Sigmoid colon (tissue), 7 donors: Measurements from ENCODE around the gene STYXL2. TPM values are rescaled to one million over a fixed set of nuclear protein-coding genes. Genes with fewer than 3 reads are reported as not detected.

Source experiments
- DNase-seq: peaks from one replicate; pipeline ENCODE4 v3.0.0-alpha.2; 2019
- H3K27ac ChIP-seq, 4 donors: fragments of 200-600 bp; sonication (generic); one replicate each; pipeline ENCODE4 v1.5.1; 2016 to 2019; ENCODE audit warnings: mild to moderate bottlenecking in 1 of 4
- H3K27me3 ChIP-seq, 3 donors: fragments of 200-600 bp; sonication (generic); one replicate each; pipeline ENCODE4 v1.5.1; 2019; ENCODE audit warnings: mild to moderate bottlenecking in 1 of 3
- H3K36me3 ChIP-seq, 4 donors: fragments of 200-600 bp; sonication (generic); one replicate each; pipeline ENCODE4 v1.5.1; 2016 to 2019
- H3K4me1 ChIP-seq, 4 donors: fragments of 200-600 bp; sonication (generic); one replicate each; pipeline ENCODE4 v1.5.1; 2017 to 2019
- H3K4me3 ChIP-seq, 4 donors: fragments of 200-600 bp; sonication (generic); one replicate each; pipeline ENCODE4 v1.5.1; 2017 to 2019; ENCODE audit warnings: mild to moderate bottlenecking in 2 of 4, moderate library complexity in 1 of 4
- H3K9me3 ChIP-seq, 4 donors: fragments of 200-600 bp in 3 of 4; sonication (generic) in 3 of 4; one replicate each; pipeline versions ENCODE4 v1.5.1 to v1.6.1; 2013 to 2019
- EP300 ChIP-seq, 4 donors: sonication (generic); formaldehyde crosslinking; IDR thresholded peaks; one replicate each; pipeline ENCODE4 v1.6.1; 2017; ENCODE audit warnings: antibody characterized with exemption in 4 of 4
- POLR2A ChIP-seq, 2 donors: fragments of 450-650 bp; IDR thresholded peaks; one replicate each; pipeline ENCODE4 v1.6.1; 2016; ENCODE audit warnings: antibody characterized with exemption in 2 of 2, mild to moderate bottlenecking in 2 of 2, moderate library complexity in 2 of 2
- POLR2AphosphoS5 ChIP-seq, 4 donors: sonication (generic); formaldehyde crosslinking; IDR thresholded peaks; one replicate each; pipeline ENCODE4 v1.6.1; 2017; ENCODE audit warnings: antibody characterized with exemption in 4 of 4
- WGBS, 2 donors: extraction: QIAGEN DNeasy Blood & Tissue Kit; methylation state at CpG; one replicate each; pipeline ENCODE4 v1.1.7; 2013; 5-methylcytosine and 5-hydroxymethylcytosine counted together
- intact Hi-C: fragments of 100-400 bp; cut with DNase I; formaldehyde crosslinking; loops from one replicate; pipeline ENCODE4 v1.15.1; 2023
- polyA plus RNA-seq, 3 donors: library from polyadenylated mRNA; stranded (reverse); fragments of 200-250 nt; gene quantifications; one replicate each; pipeline ENCODE4 v1.2.3, GENCODE V29; 2013
- total RNA-seq, 4 donors: library from RNA; depleted of rRNA; stranded (reverse); fragments of >200 nt; gene quantifications; one replicate each; pipeline ENCODE4 v1.1.0, GENCODE V29; 2016
- TF ChIP-seq, protein P1 (sequence below), 4 experiments: fragments of 450-650 bp in 3 of 4; fragments of 200-600 bp in 1 of 4; IDR thresholded peaks; one replicate each; pipeline ENCODE4 v1.5.1; 2016 to 2019; ENCODE audit warnings: antibody characterized with exemption in 4 of 4, mild to moderate bottlenecking in 3 of 4, moderate library complexity in 2 of 4
- donor health status: healthy with polysubstance abuse.
- donor health status: Bipolar disorder and iron deficiency.
- donor health status: healthy.

STYXL2 gene
- total and polyA plus RNA-seq, 7 donors, result 0.01 to 0.23 (median 0.16) TPM; not detected in 4

DNA sequence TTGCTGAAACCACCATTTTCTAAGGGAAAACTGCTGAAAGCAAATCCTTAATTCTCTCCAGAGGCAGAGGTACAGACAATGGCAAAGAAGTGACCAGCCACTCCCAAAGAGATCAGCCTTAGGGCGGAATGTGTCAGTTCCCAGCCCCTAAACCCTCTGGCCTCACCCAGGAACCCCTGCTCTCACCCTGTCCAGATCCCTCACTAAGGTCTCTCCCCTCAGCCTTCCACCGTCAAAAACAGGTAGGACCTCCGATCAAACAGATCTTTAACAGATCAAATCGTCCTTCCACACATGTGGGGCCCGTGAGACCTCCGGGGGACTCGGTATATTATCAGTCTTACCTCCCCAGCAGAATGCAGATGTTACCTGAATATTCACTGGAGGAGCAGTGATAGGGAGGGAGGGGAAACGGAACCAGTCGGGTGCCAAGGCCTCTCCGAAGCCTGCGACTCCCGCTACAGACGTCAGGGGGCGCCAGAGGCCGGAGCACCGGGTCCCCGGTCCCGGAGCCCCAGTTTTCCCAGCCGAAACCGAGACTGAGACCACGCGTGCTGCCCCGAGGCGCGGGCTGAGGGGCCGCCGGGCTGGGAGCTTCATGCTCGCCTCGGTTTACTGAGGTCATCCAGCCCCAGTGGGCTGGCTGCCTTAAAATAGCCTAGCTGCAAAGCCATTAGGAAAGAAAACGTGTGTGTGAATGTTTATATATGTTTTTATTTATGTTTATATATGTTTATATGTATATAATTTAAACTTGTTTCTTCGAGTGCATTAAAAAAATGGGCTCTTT is 27.3 kb upstream of the STYXL2 start:
- H3K4me1 ChIP-seq, result peaks cover 0 to 7% (median 5%) of the 10 kb centered on the region in 4 donors
- H3K27ac ChIP-seq, result no peak overlapping the region
- peak; percentile 79 for DNase-seq
- no peak for TF ChIP-seq POLR2AphosphoS5 (IDR thresholded peaks at IDR 0.05)
- TF ChIP-seq, protein P1, sequence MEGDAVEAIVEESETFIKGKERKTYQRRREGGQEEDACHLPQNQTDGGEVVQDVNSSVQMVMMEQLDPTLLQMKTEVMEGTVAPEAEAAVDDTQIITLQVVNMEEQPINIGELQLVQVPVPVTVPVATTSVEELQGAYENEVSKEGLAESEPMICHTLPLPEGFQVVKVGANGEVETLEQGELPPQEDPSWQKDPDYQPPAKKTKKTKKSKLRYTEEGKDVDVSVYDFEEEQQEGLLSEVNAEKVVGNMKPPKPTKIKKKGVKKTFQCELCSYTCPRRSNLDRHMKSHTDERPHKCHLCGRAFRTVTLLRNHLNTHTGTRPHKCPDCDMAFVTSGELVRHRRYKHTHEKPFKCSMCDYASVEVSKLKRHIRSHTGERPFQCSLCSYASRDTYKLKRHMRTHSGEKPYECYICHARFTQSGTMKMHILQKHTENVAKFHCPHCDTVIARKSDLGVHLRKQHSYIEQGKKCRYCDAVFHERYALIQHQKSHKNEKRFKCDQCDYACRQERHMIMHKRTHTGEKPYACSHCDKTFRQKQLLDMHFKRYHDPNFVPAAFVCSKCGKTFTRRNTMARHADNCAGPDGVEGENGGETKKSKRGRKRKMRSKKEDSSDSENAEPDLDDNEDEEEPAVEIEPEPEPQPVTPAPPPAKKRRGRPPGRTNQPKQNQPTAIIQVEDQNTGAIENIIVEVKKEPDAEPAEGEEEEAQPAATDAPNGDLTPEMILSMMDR (IDR thresholded peaks at IDR 0.05), result peak; percentile 76 to 96 (median 83)
- H3K4me3 ChIP-seq, result peak overlapping the region in 2 of 4 donors; percentile 21 to 29
- H3K9me3 ChIP-seq, result no peaks in the 10 kb centered on the region
- no peaks in the 10 kb centered on the region for H3K36me3 ChIP-seq
- WGBS, 2 donors, result 7 to 9% methylated on average over 31 of the region's 31 CpGs
- H3K27me3 ChIP-seq, result no peaks in the 10 kb centered on the region
- intact Hi-C loops, result loop anchor here (1.0 to 5.0 kb wide), 4 partner anchors 154 to 466 kb away; partner anchors contain the start of gene POU2F1

DNA sequence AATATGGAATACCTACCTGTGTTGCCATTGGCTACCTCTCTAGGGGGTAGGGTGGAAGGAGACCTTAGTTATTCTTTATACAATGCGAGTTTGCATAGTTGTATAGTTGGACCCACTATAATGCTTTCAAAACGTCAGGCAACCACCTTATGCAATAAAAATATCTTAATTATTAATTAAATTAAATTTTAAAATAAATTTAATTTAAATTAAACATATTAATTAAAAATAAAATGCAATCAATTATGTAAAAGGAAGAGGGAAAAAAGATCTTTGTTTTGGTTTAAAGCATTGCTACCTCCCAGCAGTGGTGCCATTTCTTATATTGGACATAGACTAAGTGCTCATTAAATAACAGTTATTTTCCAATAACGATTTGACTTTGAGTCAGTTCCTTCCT is 26.0 kb upstream of the STYXL2 start:
- intact Hi-C loops, result loop anchor here (2.0 to 5.0 kb wide), 2 partner anchors 204 to 465 kb away; no protein-coding TSS in a partner anchor
- Histone ChIP-seq H3K27me3 (no peaks in the 10 kb centered on the region), H3K4me1 (peaks cover 0 to 7% (median 5%) of the 10 kb centered on the region in 4 donors), H3K27ac (no peak overlapping the region), H3K36me3 (no peaks in the 10 kb centered on the region), H3K9me3 (no peaks in the 10 kb centered on the region), H3K4me3 (no peak overlapping the region)
- TF ChIP-seq POLR2AphosphoS5 (IDR thresholded peaks at IDR 0.05) (no peak), EP300 (IDR thresholded peaks at IDR 0.05) (no peak)
- TF ChIP-seq, protein P1 (IDR thresholded peaks at IDR 0.05), result no peak
- WGBS, 2 donors, result 72 to 87% methylated on average over 3 of the region's 3 CpGs
- DNase-seq, result no peak

DNA sequence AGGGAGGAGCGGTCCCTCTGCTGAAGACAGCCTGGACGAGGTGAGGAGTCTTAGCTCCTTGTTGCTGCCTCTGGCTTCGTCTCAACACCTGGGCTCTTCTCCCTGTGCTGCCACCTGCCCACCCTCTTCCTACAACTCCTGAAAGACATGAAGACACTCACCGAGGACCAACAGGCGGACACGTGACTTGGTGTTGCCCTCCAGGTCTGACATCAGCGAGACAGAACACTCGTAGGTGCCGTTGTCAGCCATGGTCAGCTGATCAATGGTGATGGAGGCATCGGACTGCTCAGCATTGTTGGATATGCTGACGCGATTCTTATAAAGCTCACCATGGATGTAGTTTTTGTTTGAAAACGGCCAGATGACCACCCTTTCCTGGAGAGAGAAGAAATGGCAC is 25.1 kb upstream of the STYXL2 start:
- TF ChIP-seq POLR2A (IDR thresholded peaks at IDR 0.05) (no peak), EP300 (IDR thresholded peaks at IDR 0.05) (no peak), POLR2AphosphoS5 (IDR thresholded peaks at IDR 0.05) (no peak)
- TF ChIP-seq, protein P1 (IDR thresholded peaks at IDR 0.05), result no peak
- intact Hi-C loops, result loop anchor here (5.0 kb wide), 1 partner anchor 204 kb away; no protein-coding TSS in a partner anchor

DNA sequence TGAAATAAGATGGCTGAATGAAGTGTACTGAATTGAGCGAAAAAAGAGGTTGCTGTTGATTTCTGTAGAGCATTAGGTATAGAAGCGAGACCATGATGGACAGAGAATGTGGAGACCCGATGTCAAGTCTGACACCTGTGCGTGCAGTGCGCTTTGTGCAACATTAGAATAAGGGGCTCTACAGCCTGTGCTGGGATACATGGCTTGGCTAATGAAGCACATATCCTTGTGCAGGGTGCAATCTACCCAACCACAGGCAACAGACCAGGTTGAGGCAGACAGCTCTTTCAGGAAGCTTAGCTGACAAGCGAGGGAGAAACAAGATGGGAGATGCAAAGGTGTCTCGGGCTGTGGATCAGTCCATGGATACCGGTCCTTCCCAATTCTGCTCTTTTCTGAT is 22.6 kb upstream of the STYXL2 start:
- no peak overlapping the region for H3K27ac ChIP-seq
- no peaks in the 10 kb centered on the region for H3K27me3 ChIP-seq
- no peak for DNase-seq
- H3K36me3 ChIP-seq, result no peaks in the 10 kb centered on the region
- H3K4me3 ChIP-seq, result no peak overlapping the region
- WGBS, 2 donors, result 93 to 97% methylated on average over 8 of the region's 8 CpGs
- intact Hi-C loops, result no loop called here
- H3K9me3 ChIP-seq, result no peaks in the 10 kb centered on the region
- peaks cover 0 to 7% (median 5%) of the 10 kb centered on the region in 4 donors for H3K4me1 ChIP-seq
- TF ChIP-seq, protein P1 (IDR thresholded peaks at IDR 0.05), result no peak
- TF ChIP-seq POLR2AphosphoS5 (IDR thresholded peaks at IDR 0.05), result no peak

More for the DNA sequence above, 25.1 kb upstream of the STYXL2 start:
- 89 to 94% methylated on average over 13 of the region's 13 CpGs for WGBS, 2 donors
- Histone ChIP-seq H3K27ac (no peak overlapping the region), H3K9me3 (no peaks in the 10 kb centered on the region), H3K36me3 (no peaks in the 10 kb centered on the region), H3K4me1 (peaks cover 0 to 7% (median 5%) of the 10 kb centered on the region in 4 donors), H3K4me3 (no peak overlapping the region), H3K27me3 (no peaks in the 10 kb centered on the region)
- DNase-seq, result no peak
